Adrenal gland (tissue), 12 donors: Measurements from ENCODE around the gene DLGAP4. TPM values are rescaled to one million over a fixed set of nuclear protein-coding genes. Genes with fewer than 3 reads are reported as not detected.

Source experiments
- DNase-seq, 7 donors: peaks; one replicate each; pipeline ENCODE4 v3.0.0-alpha.2; 2019 to 2020
- H3K27ac ChIP-seq, 5 donors: fragments of 200-600 bp; sonication (generic) in 4 of 5; 1 replicate in 3 of 5; 2 replicates in 2 of 5; pipeline versions ENCODE4 v1.5.1 to v1.8.0; 2016 to 2020; ENCODE audit warnings: mild to moderate bottlenecking in 1 of 5
- H3K27me3 ChIP-seq: fragments of 200-600 bp; 2 replicates; pipeline ENCODE4 v1.8.0; 2021
- H3K36me3 ChIP-seq, 2 donors: fragments of 200-600 bp; replicated peaks in 1 of 2; 1 replicate in 1 of 2; 2 replicates in 1 of 2; pipeline versions ENCODE4 v1.5.1 to v1.8.0; 2018 to 2022
- H3K4me1 ChIP-seq, 2 donors: fragments of 200-600 bp; replicated peaks in 1 of 2; 1 replicate in 1 of 2; 2 replicates in 1 of 2; pipeline versions ENCODE4 v1.5.1 to v1.8.0; 2018 to 2021
- H3K4me3 ChIP-seq, 4 donors: fragments of 200-600 bp; sonication (generic) in 3 of 4; one replicate each; pipeline ENCODE4 v1.5.1; 2016 to 2018
- H3K9me3 ChIP-seq, 3 donors: fragments of 200-600 bp; sonication (generic) in 1 of 3; replicated peaks in 1 of 3; 1 replicate in 2 of 3; 2 replicates in 1 of 3; pipeline versions ENCODE4 v1.5.1 to v1.8.0; 2016 to 2021
- POLR2A ChIP-seq, 2 donors: fragments of 450-650 bp; IDR thresholded peaks; one replicate each; pipeline ENCODE4 v1.6.1; 2017; ENCODE audit warnings: antibody characterized with exemption in 2 of 2, mild to moderate bottlenecking in 2 of 2, moderate library complexity in 1 of 2
- WGBS, 4 donors: extraction: QIAGEN DNeasy Blood & Tissue Kit in 2 of 4; methylation state at CpG; one replicate each; pipeline versions ENCODE4 v1.1.5 to v1.1.7; 2013 to 2017; 5-methylcytosine and 5-hydroxymethylcytosine counted together
- intact Hi-C, 2 donors: fragments of 100-400 bp; cut with DNase I; formaldehyde crosslinking; loops; one replicate each; pipeline versions ENCODE4 v1.14.1 to v1.15.0; 2022 to 2023
- polyA plus RNA-seq, 3 donors: library from polyadenylated mRNA; stranded (reverse); fragments of 200-250 nt in 2 of 3; fragments of 350-450 nt in 1 of 3; fragmentation: Illumina TruSeq in 1 of 3; extraction: RNeasy Lipid Tissue Mini Kit (QIAGEN cat#74804) in 1 of 3; gene quantifications; one replicate each; pipeline ENCODE4 v1.2.3, GENCODE V29; 2013 to 2014
- total RNA-seq, 9 donors: library from RNA; depleted of rRNA in 4 of 9; stranded (reverse); fragments of >200 nt in 4 of 9; fragments of 120-200 nt in 1 of 9; fragmentation: NEBNext Ultra II Directional in 1 of 9; extraction: Animal tissue kit (Norgen Biotek cat#: 25700) in 1 of 9; gene quantifications; one replicate each; pipeline versions ENCODE4 v1.1.0 to v1.2.4, GENCODE V29; 2013 to 2023
- TF ChIP-seq, protein P1 (sequence below), 6 experiments: fragments of 450-650 bp in 4 of 6; fragments of 200-600 bp in 2 of 6; sonication (generic) in 1 of 6; IDR thresholded peaks; 1 replicate in 5 of 6; 2 replicates in 1 of 6; pipeline versions ENCODE4 v1.5.1 to v1.8.0; 2016 to 2021; ENCODE audit warnings: antibody characterized with exemption in 6 of 6, mild to moderate bottlenecking in 2 of 6, moderate library complexity in 1 of 6
- donor health status: healthy with polysubstance abuse.
- donor health status: Bipolar disorder and iron deficiency.
- donor health status: DM: yes; HTN: yes; CAD: no.
- donor health status: DM: no; HTN: no; CAD: no.
- donor health status: DM: no; HTN: no; CAD: no.
- donor health status: DM: yes; HTN: yes; CAD: no.

Gene DLGAP4
- total and polyA plus RNA-seq, 12 donors = 13.5 to 95.2 (median 64.0) TPM

DNA sequence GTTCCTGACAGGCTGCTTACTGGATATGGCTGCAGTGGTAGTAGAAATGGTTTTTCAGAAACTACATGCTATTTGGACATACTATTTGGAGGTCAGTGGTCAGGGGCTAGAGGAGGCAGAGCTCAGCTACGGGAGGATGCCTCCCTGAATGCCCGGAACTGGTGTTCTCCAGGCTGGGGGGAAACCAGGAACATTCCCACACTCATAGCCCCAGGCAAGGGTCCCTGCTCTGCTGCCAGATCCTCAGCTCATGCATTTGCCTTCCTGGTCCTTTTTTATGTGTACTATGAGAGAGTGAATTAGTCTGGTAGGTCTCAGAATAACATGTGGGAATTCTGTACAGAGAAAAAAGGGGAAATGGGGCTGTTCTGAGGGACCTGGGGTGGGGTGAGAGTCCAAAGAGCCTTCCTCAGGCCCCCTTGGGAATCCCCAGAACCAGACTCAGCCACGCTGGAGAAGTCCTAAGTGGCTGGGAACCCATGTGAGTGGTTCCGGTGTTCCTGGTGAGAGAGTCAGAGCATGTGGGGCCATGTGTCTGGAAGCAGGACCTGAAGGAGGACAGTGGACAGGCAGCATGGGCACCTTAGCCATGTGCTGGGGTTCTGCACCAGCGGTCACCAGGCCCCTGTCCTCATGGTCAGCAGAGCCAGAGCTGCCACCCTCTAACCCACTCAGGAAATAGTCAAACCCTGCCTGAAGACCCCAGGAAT, 177.2 kb downstream of the DLGAP4 start:
- intact Hi-C loops = no loop called here
- no peak overlapping the region for H3K4me3 ChIP-seq
- H3K4me1 ChIP-seq = peaks cover 39 to 77% of the 10 kb centered on the region in 2 donors
- peak overlapping the region in 2 of 5 donors; percentile 40 to 62 for H3K27ac ChIP-seq
- H3K36me3 ChIP-seq = no peaks in the 10 kb centered on the region
- no peaks in the 10 kb centered on the region for H3K9me3 ChIP-seq
- peak in 1 of 7 donors; percentile 19 for DNase-seq
- no peaks in the 10 kb centered on the region for H3K27me3 ChIP-seq
- no peak for TF ChIP-seq POLR2A (IDR thresholded peaks at IDR 0.05)
- 70 to 95% (median 88%) methylated on average over 3 to 5 of the region's 5 CpGs for WGBS, 4 donors

DNA sequence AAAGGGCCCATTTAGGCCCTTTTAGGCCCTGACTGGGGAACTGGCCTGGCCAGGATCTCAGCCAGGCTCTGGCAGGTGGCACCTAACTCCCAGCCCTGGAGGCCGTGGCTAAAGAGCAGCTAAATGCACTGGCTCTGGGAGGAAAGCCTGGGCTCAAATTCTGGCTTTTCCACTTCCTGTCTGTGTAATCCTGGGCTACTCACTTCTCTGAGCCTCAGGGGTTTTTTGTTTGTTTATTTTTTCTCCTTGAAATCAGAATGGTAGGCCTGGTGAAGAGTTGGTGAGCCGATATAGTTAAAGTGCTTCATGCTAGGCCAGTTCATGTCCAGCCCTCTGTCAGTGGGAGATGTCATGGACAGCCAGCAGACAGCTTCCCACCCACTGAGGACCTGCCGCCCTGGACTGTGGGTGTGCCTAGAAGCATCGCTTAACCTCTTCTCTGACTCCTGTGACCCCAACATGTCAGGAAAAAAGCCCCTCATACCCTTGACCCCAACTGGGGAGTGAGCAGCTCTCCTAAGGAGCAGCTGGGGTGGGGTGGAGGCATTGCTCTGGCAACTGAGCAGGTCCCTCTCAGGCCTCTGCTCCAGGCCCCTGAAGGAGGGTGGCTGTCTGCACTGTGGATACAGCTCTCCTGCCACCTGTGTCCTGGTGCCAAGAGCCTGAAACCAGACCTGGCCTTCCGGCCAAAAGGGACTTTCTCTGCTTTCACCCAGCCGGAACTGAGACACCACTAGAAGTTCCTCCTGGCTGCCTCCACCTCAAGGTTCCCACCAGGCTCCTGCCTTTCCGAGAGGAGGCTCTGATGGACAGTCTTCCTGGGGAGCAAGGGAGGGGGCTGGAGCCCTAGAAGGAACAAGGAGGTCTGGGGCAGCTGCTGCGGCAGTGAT, 178.0 kb downstream of the DLGAP4 start:
- peak in 1 of 7 donors; percentile 21 for DNase-seq
- no peaks in the 10 kb centered on the region for H3K27me3 ChIP-seq
- no peaks in the 10 kb centered on the region for H3K9me3 ChIP-seq
- no peak overlapping the region for H3K4me3 ChIP-seq
- peaks cover 43 to 85% of the 10 kb centered on the region in 2 donors for H3K4me1 ChIP-seq
- no peaks in the 10 kb centered on the region for H3K36me3 ChIP-seq
- intact Hi-C loops = no loop called here
- 59 to 68% (median 62%) methylated on average over 4 to 8 of the region's 8 CpGs for WGBS, 4 donors
- TF ChIP-seq, protein P1, sequence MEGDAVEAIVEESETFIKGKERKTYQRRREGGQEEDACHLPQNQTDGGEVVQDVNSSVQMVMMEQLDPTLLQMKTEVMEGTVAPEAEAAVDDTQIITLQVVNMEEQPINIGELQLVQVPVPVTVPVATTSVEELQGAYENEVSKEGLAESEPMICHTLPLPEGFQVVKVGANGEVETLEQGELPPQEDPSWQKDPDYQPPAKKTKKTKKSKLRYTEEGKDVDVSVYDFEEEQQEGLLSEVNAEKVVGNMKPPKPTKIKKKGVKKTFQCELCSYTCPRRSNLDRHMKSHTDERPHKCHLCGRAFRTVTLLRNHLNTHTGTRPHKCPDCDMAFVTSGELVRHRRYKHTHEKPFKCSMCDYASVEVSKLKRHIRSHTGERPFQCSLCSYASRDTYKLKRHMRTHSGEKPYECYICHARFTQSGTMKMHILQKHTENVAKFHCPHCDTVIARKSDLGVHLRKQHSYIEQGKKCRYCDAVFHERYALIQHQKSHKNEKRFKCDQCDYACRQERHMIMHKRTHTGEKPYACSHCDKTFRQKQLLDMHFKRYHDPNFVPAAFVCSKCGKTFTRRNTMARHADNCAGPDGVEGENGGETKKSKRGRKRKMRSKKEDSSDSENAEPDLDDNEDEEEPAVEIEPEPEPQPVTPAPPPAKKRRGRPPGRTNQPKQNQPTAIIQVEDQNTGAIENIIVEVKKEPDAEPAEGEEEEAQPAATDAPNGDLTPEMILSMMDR (IDR thresholded peaks at IDR 0.05) = no peak
- no peak for TF ChIP-seq POLR2A (IDR thresholded peaks at IDR 0.05)
- peak overlapping the region in 2 of 5 donors; percentile 40 to 48 for H3K27ac ChIP-seq

DNA sequence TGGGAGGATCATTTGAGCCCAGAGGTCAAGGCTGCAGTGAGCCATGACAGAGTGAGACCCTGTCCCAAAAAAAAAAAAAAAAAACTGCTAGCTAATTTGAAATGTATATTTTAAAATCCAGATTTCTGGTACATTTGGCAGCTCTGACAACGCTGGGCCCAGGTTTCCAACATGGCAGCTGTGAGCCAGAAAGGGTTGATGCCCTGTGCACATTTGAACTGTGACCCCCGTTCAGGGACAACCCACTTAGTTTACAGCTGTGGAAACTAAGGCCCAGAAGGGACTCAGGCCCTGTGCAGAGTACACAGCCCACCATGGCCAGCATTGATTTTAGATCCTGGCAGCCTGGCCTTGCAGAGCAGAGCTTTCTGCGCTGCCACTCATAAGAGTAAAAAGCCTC, 179.1 kb downstream of the DLGAP4 start:
- peaks cover 43 to 87% of the 10 kb centered on the region in 2 donors for H3K4me1 ChIP-seq
- H3K27ac ChIP-seq = no peak overlapping the region
- DNase-seq = no peak
- 90 to 100% (median 96%) methylated on average over 2 to 3 of the region's 3 CpGs for WGBS, 4 donors
- no peaks in the 10 kb centered on the region for H3K27me3 ChIP-seq
- intact Hi-C loops = no loop called here
- no peak for TF ChIP-seq POLR2A (IDR thresholded peaks at IDR 0.05)
- TF ChIP-seq, protein P1 (IDR thresholded peaks at IDR 0.05) = no peak
- H3K4me3 ChIP-seq = no peak overlapping the region
- H3K36me3 ChIP-seq = no peaks in the 10 kb centered on the region
- no peaks in the 10 kb centered on the region for H3K9me3 ChIP-seq

DNA sequence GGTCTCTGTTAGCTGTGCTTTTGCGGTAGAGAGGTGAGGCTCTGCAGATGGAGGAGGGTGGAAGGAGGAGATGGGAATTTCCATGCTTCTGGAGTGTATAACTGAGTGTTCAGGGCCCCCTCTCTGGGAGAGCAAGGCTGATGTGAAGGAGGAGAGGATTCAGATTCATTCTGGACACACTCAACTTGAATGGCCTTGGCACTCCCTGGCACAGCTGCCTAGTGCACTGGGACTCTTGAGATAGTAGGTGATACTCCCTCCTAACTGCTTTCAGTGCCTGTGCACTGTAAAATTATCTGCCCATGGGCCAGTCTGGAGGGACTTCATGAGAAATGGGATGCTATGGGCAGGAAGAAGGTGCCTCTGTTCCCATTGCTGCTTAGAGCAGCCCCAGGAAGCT, 180.9 kb downstream of the DLGAP4 start:
- 33 to 72% (median 47%) methylated on average over 1 of the region's 1 CpG for WGBS, 4 donors
- Histone ChIP-seq H3K27me3 (no peaks in the 10 kb centered on the region), H3K27ac (peak overlapping the region in 3 of 5 donors; percentile 22 to 33 (median 30)), H3K36me3 (no peaks in the 10 kb centered on the region), H3K4me3 (no peak overlapping the region), H3K9me3 (no peaks in the 10 kb centered on the region), H3K4me1 (peaks cover 29 to 80% of the 10 kb centered on the region in 2 donors)
- intact Hi-C loops = no loop called here
- DNase-seq = peak in 6 of 7 donors; percentile 60 to 80 (median 74)
- no peak for TF ChIP-seq POLR2A (IDR thresholded peaks at IDR 0.05)
- TF ChIP-seq, protein P1 (IDR thresholded peaks at IDR 0.05) = no peak
